GM18517 (cell line): ENCODE data around the gene HES4.

Experiments
- ATAC-seq: cut with Tn5 transposase; IDR thresholded peaks from one replicate; pipeline ENCODE4 v1.9.1; 2021; ENCODE audit warnings: mild to moderate bottlenecking, moderate library complexity; ENCODE audit not compliant: unreplicated experiment

Gene HES4

DNA sequence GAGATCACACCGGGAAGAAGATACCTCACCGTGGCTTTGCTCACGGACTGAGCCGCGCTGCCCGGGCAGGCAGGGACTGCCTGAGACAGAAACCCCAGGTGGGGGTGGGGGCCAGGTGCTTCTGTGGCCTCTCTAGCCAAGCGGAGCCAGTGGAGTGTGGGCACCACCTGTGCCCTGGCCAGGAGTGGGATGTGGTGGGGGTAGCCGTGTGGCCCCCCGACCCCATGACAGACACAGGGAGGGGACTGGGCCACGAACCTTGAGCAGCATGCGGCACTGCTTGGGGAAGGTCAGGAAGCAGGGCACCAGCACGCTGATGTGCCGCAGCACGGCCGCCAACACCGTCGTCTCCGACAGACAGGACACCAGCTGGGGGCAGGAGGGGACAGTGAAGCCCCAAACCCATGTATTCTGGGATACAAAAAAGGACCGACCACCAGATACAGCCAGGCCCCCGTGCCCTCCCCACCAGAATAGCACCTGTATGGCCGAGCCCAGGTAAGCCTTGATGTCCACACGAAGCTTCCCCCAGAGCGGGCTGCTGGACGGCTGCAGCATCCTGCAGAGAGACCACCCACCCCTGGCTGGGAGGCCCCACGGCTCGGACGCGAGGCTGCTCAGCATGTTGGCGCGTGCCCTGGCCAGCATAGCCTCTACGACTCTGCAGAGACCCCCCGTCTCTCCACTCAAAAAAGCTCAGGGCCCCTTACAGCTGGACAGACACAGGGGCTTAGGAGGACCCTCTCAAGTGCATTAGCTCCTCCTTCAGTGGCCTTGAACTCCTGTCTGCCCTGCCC lies 46.2 kb downstream of the HES4 start:
- ATAC-seq, result no peak

DNA sequence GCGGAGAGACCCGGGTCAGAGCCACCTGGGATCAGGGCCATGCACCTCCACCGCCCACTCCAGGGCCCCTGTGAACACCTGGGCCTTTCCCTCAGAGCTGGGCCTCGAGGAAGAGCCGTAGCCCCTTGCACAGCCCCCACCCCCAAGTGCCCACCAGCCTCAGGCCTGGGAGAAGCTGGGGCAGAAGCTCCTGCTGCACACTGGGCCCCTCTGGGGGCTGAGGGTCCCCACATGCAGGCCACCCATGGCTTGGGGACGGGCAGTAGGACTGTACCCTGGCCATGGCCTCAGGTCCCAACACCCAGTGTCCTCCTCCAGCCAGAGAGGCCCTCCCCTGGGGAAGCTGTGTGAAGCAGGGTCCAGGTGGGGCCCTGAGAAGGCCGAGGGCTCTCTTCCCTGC lies 47.3 kb downstream of the HES4 start:
- ATAC-seq, result no peak

DNA sequence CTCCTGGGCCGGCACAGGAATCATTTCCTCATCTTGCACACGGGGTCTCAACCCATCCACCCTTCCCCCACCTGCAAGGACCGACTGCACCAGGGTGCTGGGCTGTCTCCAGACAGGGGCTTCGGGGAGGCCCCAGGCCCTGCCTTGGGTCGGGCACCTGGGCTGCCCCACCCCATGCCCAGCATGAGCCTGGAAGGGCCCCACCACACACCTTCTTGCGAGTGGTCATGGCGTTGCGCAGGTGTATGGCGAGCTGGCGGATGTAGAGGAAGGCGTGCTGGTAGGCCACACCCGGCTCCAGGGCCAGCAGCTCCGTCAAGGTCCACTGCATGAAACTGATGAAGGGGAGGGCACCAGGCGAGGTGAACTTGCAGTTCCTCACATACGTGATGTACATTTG lies 47.7 kb downstream of the HES4 start:
- no peak for ATAC-seq

DNA sequence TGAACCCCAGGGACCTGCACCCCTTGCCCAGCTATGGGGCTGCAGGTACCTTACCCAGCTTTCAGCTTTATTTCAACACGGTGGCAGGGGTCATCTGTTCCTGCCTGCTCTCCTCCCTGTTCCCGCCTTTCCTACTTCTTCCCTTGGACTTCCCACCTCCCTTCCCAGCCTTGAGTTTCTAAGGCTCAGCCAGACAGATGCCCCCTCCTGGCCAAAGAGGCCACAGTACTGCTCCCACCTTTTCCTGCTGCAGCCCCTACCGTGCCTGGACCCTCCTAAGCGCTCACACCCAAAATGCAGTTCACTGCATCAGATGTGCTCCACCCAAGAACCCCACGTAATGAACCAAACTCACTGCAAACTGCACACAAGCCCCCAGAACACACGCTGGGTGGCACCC lies 48.5 kb downstream of the HES4 start:
- ATAC-seq, result no peak

DNA sequence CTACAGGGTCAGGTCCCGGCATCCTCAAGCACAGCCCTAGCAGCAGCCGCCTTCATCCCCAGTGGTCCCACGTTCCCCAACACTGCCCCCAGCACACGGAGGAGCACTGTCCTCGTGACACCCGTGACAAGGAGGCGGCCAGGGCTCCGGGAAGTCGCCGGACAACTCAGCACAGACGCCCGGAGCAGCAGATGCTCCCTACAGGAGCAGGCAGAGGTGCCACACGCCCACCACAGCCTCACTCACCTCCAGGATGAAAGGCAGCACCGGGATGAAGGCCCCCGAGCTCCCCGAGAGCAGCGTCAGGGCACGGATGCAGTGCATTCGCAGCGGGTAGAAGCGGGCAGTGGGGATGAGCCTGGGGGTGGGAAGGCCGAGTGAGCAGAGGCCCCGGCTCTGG lies 49.0 kb downstream of the HES4 start:
- no peak for ATAC-seq

DNA sequence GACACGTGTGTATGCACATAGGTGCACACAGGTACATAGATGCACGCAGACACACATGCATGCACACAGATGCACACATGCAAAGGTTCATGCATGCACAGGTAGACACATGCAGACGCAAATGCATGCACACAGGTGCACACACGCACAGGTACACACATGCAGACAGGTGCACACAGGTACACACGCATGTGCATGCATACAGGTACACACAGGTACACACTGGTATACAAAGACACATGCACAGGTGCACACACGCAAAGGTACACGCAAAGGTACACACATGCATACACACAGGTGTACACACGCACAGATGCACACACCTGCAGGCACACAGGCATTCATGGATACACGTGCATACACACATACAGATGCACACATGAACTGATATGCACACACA lies 49.6 kb downstream of the HES4 start:
- ATAC-seq, result no peak
